HFF-Myc (cell line): ENCODE data around the gene CTNNA3.

Source experiments
- DNase-seq: peaks from one replicate; pipeline ENCODE4 v3.0.0-alpha.2; 2011; ENCODE audit warnings: low read depth; ENCODE audit errors: extremely low read depth
- H3K4me3 ChIP-seq: replicated peaks from 2 replicates; pipeline ENCODE4 v1.5.1; 2011; ENCODE audit warnings: low read depth, mild to moderate bottlenecking, control low read depth, low read length
- CTCF ChIP-seq: IDR thresholded peaks from 2 replicates; pipeline ENCODE4 v1.5.1; 2012; ENCODE audit warnings: mild to moderate bottlenecking, low read depth, low read length, control low read depth; ENCODE audit errors: missing control alignments

The CTNNA3 gene

GRCh38 chr10:67492317-67493019 lies 203.5 kb downstream of the CTNNA3 start:
- H3K4me3 ChIP-seq: no peak overlapping the region
- no peak for TF ChIP-seq CTCF
- no peak for DNase-seq

GRCh38 chr10:67487906-67488619 lies 207.9 kb downstream of the CTNNA3 start:
- no peak for DNase-seq
- H3K4me3 ChIP-seq: no peak overlapping the region
- no peak for TF ChIP-seq CTCF

GRCh38 chr10:67487199-67487598 lies 208.8 kb downstream of the CTNNA3 start:
- no peak for TF ChIP-seq CTCF
- no peak for DNase-seq
- no peak overlapping the region for H3K4me3 ChIP-seq

- no peak for TF ChIP-seq CTCF
- no peak overlapping the region for H3K4me3 ChIP-seq
- DNase-seq: no peak
Measured at GRCh38 chr10:67477868-67478267, 218.1 kb downstream of the CTNNA3 start.

GRCh38 chr10:67476201-67476600 lies 219.8 kb downstream of the CTNNA3 start:
- DNase-seq: no peak
- TF ChIP-seq CTCF: no peak
- H3K4me3 ChIP-seq: no peak overlapping the region

- DNase-seq: no peak
- TF ChIP-seq CTCF: no peak
Measured at GRCh38 chr10:67473850-67474633, 222.0 kb downstream of the CTNNA3 start.

More at GRCh38 chr10:67473850-67474633, 222.0 kb downstream of the CTNNA3 start:
- H3K4me3 ChIP-seq: no peak overlapping the region
